WERI-Rb-1 (cell line): ENCODE results near the gene STOML1.

Experiments used
- DNase-seq: peaks from one replicate; pipeline ENCODE4 v3.0.0-alpha.2; 2020
- H3K27ac ChIP-seq: fragments of 250-450 bp; sonication (Bioruptor Pico); 2 replicates; pipeline ENCODE4 v1.5.1; 2020; ENCODE audit warnings: mild to moderate bottlenecking, moderate library complexity
- H3K27me3 ChIP-seq: fragments of 250-450 bp; sonication (Bioruptor Pico); 2 replicates; pipeline ENCODE4 v1.5.1; 2021; ENCODE audit warnings: mild to moderate bottlenecking, low read depth, moderate library complexity; ENCODE audit not compliant: insufficient read depth, severe bottlenecking
- H3K36me3 ChIP-seq: fragments of 250-450 bp; sonication (Bioruptor Pico); 2 replicates; pipeline ENCODE4 v1.5.1; 2020; ENCODE audit warnings: mild to moderate bottlenecking, moderate library complexity
- H3K4me3 ChIP-seq: 2 replicates; pipeline ENCODE4 v1.5.1; 2011; ENCODE audit warnings: low read depth, mild to moderate bottlenecking, control low read depth, low read length
- H3K9me3 ChIP-seq: fragments of 250-450 bp; sonication (Bioruptor Pico); 2 replicates; pipeline ENCODE4 v1.5.1; 2021; ENCODE audit warnings: mild to moderate bottlenecking, moderate library complexity; ENCODE audit not compliant: severe bottlenecking
- CTCF ChIP-seq: IDR thresholded peaks from 2 replicates; pipeline ENCODE4 v1.5.1; 2011; ENCODE audit warnings: low read depth, mild to moderate bottlenecking, control low read depth, inconsistent platforms, low read length

STOML1 gene

GRCh38 chr15:73942751-73943270, 49.3 kb downstream of the STOML1 start:
- DNase-seq, result no peak
- TF ChIP-seq CTCF, result no peak
- Histone ChIP-seq H3K4me3 (no peak overlapping the region), H3K36me3 (peaks cover 51% of the 10 kb centered on the region), H3K27ac (peak overlapping the region; percentile 95), H3K9me3 (no peaks in the 10 kb centered on the region), H3K27me3 (no peaks in the 10 kb centered on the region)

- no peaks in the 10 kb centered on the region for H3K27me3 ChIP-seq
- H3K36me3 ChIP-seq, result peaks cover 43% of the 10 kb centered on the region
- no peak for DNase-seq
- TF ChIP-seq CTCF, result no peak
- no peaks in the 10 kb centered on the region for H3K9me3 ChIP-seq
- H3K27ac ChIP-seq, result peak overlapping the region; percentile 95
- no peak overlapping the region for H3K4me3 ChIP-seq
Observed at GRCh38 chr15:73941871-73942635, 50.0 kb downstream of the STOML1 start.

- DNase-seq, result peak; percentile 66
- Histone ChIP-seq H3K27ac (peak overlapping the region; percentile 95), H3K27me3 (no peaks in the 10 kb centered on the region), H3K4me3 (no peak overlapping the region), H3K36me3 (peaks cover 37% of the 10 kb centered on the region), H3K9me3 (no peaks in the 10 kb centered on the region)
- no peak for TF ChIP-seq CTCF
Observed at GRCh38 chr15:73941449-73941848, 50.6 kb downstream of the STOML1 start.

- no peaks in the 10 kb centered on the region for H3K27me3 ChIP-seq
- H3K9me3 ChIP-seq, result no peaks in the 10 kb centered on the region
- TF ChIP-seq CTCF, result no peak
- H3K4me3 ChIP-seq, result no peak overlapping the region
- DNase-seq, result no peak
- H3K27ac ChIP-seq, result peak overlapping the region; percentile 95
- peaks cover 36% of the 10 kb centered on the region for H3K36me3 ChIP-seq
Observed at GRCh38 chr15:73941044-73941443, 51.1 kb downstream of the STOML1 start.

GRCh38 chr15:73940061-73940981, 51.8 kb downstream of the STOML1 start:
- H3K36me3 ChIP-seq, result peaks cover 34% of the 10 kb centered on the region
- no peaks in the 10 kb centered on the region for H3K27me3 ChIP-seq
- 0 out of 2 replicates have a peak overlapping the region, but pooled peaks have one; percentile 5 for H3K4me3 ChIP-seq
- no peaks in the 10 kb centered on the region for H3K9me3 ChIP-seq
- no peak for TF ChIP-seq CTCF
- H3K27ac ChIP-seq, result peak overlapping the region; percentile 95
- DNase-seq, result peak; percentile 78
